A549 (cell line): ENCODE data around the gene PITPNC1. TPM values are rescaled to one million over a fixed set of nuclear protein-coding genes. Genes with fewer than 3 reads are reported as not detected.

Experiments
- ATAC-seq, 2 experiments: fragments of 200-7000 bp in 1 of 2; fragments of >200 bp in 1 of 2; cut with Nextera tagmentation in 1 of 2; cut with Tn5 transposase in 1 of 2; 3 replicates each; pipeline versions ENCODE4 v1.8.0 to v1.9.1; 2018 to 2020; ENCODE audit warnings: mild to moderate bottlenecking in 1 of 2, moderate library complexity in 1 of 2
- CTCF ChIA-PET: fragments of 300-600 bp; sonication (Branson Sonifier 250); formaldehyde crosslinking; extraction: SDS; loops from one replicate; lab custom pipeline; 2021; ENCODE audit warnings: antibody characterized with exemption, inconsistent platforms; lab: Yijun Ruan, JAX
- POLR2A ChIA-PET: fragments of 350-600 bp; formaldehyde crosslinking; extraction: SDS; loops from one replicate; lab custom pipeline; 2021; ENCODE audit warnings: antibody characterized with exemption, inconsistent platforms; lab: Yijun Ruan, JAX
- DNase-seq, 2 experiments: peaks; one replicate each; pipeline versions ENCODE4 v3.0.0 to v3.0.0-alpha.2; 2011 to 2016; ENCODE audit warnings: low read depth in 1 of 2, low spot score in 1 of 2
- FAIRE-seq: peaks from 2 replicates; lab custom pipeline; 2011; peaks lifted over from hg19 to GRCh38; lab: Jason Lieb, UNC
- H3K27ac ChIP-seq, 2 experiments: fragments of >200 bp; sonication (Bioruptor Twin); formaldehyde crosslinking; 3 replicates each; pipeline ENCODE4 v1.5.1; 2016 to 2017
- H3K4me1 ChIP-seq: fragments of >200 bp; sonication (Bioruptor Twin); formaldehyde crosslinking; 3 replicates; pipeline ENCODE4 v1.6.1; 2016
- H3K4me2 ChIP-seq: fragments of >200 bp; sonication (Bioruptor Twin); formaldehyde crosslinking; 3 replicates; pipeline ENCODE4 v1.6.1; 2016
- H3K4me3 ChIP-seq: fragments of >200 bp; sonication (Bioruptor Twin); formaldehyde crosslinking; 3 replicates; pipeline ENCODE4 v1.5.1; 2016
- H3K9me3 ChIP-seq: fragments of >200 bp; sonication (Bioruptor Twin); formaldehyde crosslinking; 3 replicates; pipeline ENCODE4 v1.6.1; 2016
- ATOH8 ChIP-seq: fragments of 250-450 bp; sonication (Bioruptor Pico); IDR thresholded peaks from 2 replicates; pipeline ENCODE4 v1.5.0; 2020; ENCODE audit warnings: low read depth, mild to moderate bottlenecking, moderate library complexity
- BCL3 ChIP-seq: fragments of >200 bp; sonication (Bioruptor Twin); formaldehyde crosslinking; IDR thresholded peaks from 3 replicates; pipeline ENCODE4 v1.6.1; 2016
- CEBPB ChIP-seq, 2 experiments: fragments of >200 bp in 1 of 2; sonication (Bioruptor Twin) in 1 of 2; formaldehyde crosslinking in 1 of 2; IDR thresholded peaks; 2 replicates each; pipeline ENCODE4 v1.6.1; 2012 to 2016
- CHD2 ChIP-seq: fragments of 150-350 bp; IDR thresholded peaks from 2 replicates; pipeline ENCODE4 v1.6.1; 2014; ENCODE audit warnings: low read length; ENCODE audit not compliant: partially characterized antibody
- E2F6 ChIP-seq: IDR thresholded peaks from 2 replicates; pipeline ENCODE4 v1.6.1; 2012; ENCODE audit warnings: low read depth, borderline replicate concordance
- EHF ChIP-seq: fragments of 250-450 bp; sonication (Bioruptor Pico); IDR thresholded peaks from 2 replicates; pipeline ENCODE4 v1.5.0; 2020; ENCODE audit warnings: mild to moderate bottlenecking
- ELK1 ChIP-seq: fragments of 150-350 bp; IDR thresholded peaks from 2 replicates; pipeline ENCODE4 v1.6.1; 2014; ENCODE audit warnings: low read depth, mild to moderate bottlenecking, low read length
- EP300 ChIP-seq, 2 experiments: fragments of >200 bp; sonication (Bioruptor Twin); formaldehyde crosslinking; IDR thresholded peaks; 2 replicates in 1 of 2; 3 replicates in 1 of 2; pipeline ENCODE4 v1.6.1; 2016 to 2017
- ESRRA ChIP-seq: fragments of 150-350 bp; IDR thresholded peaks from 2 replicates; pipeline ENCODE4 v1.6.1; 2014; ENCODE audit warnings: mild to moderate bottlenecking, low read length, borderline replicate concordance
- FOSB ChIP-seq: fragments of 250-450 bp; sonication (Bioruptor Pico); IDR thresholded peaks from 2 replicates; pipeline ENCODE4 v1.5.0; 2020; ENCODE audit warnings: mild to moderate bottlenecking, moderate library complexity
- FOXS1 ChIP-seq: fragments of 250-450 bp; sonication (Bioruptor Pico); IDR thresholded peaks from 2 replicates; pipeline ENCODE4 v1.5.0; 2020; ENCODE audit warnings: mild to moderate bottlenecking, moderate library complexity
- HDAC2 ChIP-seq: fragments of 200-600 bp; sonication (generic); IDR thresholded peaks from 2 replicates; pipeline ENCODE4 v1.6.1; 2016
- HMGXB4 ChIP-seq: fragments of 250-450 bp; sonication (Bioruptor Pico); IDR thresholded peaks from 2 replicates; pipeline ENCODE4 v1.5.0; 2021; ENCODE audit warnings: mild to moderate bottlenecking, moderate library complexity, borderline replicate concordance
- HOXB13 ChIP-seq: fragments of 250-450 bp; sonication (Bioruptor Pico); IDR thresholded peaks from 2 replicates; pipeline ENCODE4 v1.5.0; 2020; ENCODE audit warnings: low read depth, mild to moderate bottlenecking, moderate library complexity
- JUN ChIP-seq, 2 experiments: fragments of >200 bp; sonication (Bioruptor Twin); formaldehyde crosslinking; IDR thresholded peaks; 2 replicates in 1 of 2; 3 replicates in 1 of 2; pipeline ENCODE4 v1.6.1; 2016 to 2017
- MAFK ChIP-seq: fragments of 450-650 bp; IDR thresholded peaks from 2 replicates; pipeline ENCODE4 v1.6.1; 2014; ENCODE audit not compliant: partially characterized antibody
- NFE2L2 ChIP-seq: fragments of 150-350 bp; conservative IDR thresholded peaks from 2 replicates; pipeline ENCODE4 v1.6.1; 2014; ENCODE audit warnings: low read length
- PHF8 ChIP-seq: fragments of 200-600 bp; sonication (generic); IDR thresholded peaks from 2 replicates; pipeline ENCODE4 v1.6.1; 2016; ENCODE audit warnings: low read depth, mild to moderate bottlenecking, antibody characterized with exemption, moderate library complexity, borderline replicate concordance
- POLR2A ChIP-seq: IDR thresholded peaks from 2 replicates; pipeline ENCODE4 v1.6.1; 2012; ENCODE audit warnings: mild to moderate bottlenecking, low read length
- RCOR1 ChIP-seq: fragments of 150-350 bp; IDR thresholded peaks from 2 replicates; pipeline ENCODE4 v1.6.1; 2014; ENCODE audit warnings: antibody characterized with exemption, low read length, low read depth
- SREBF2 ChIP-seq: fragments of 450-650 bp; IDR thresholded peaks from 2 replicates; pipeline ENCODE4 v1.6.1; 2014; ENCODE audit warnings: mild to moderate bottlenecking, moderate library complexity
- TFCP2L1 ChIP-seq: fragments of 250-450 bp; sonication (Bioruptor Pico); IDR thresholded peaks from 2 replicates; pipeline ENCODE4 v1.5.0; 2021; ENCODE audit warnings: mild to moderate bottlenecking
- ZNF302 ChIP-seq: fragments of 250-450 bp; sonication (Bioruptor Pico); IDR thresholded peaks from 2 replicates; pipeline ENCODE4 v1.9.0; 2021; ENCODE audit warnings: inconsistent platforms, mild to moderate bottlenecking, moderate library complexity
- WGBS: methylation state at CpG from one replicate; pipeline ENCODE4 v1.1.6; 2017; ENCODE audit errors: missing lambda C conversion rate; 5-methylcytosine and 5-hydroxymethylcytosine counted together
- polyA plus RNA-seq, 4 experiments: library from polyadenylated mRNA; depleted of rRNA in 3 of 4; stranded (reverse); fragments of >200 nt; fragmentation: RNase III in 1 of 4; extraction: RNeasy Plus Mini Kit Qiagen cat#74134 plus additional on column Dnase treatment in 1 of 4; gene quantifications; 2 replicates in 3 of 4; 3 replicates in 1 of 4; pipeline ENCODE4 v1.2.3, GENCODE V29; 2011 to 2017

The PITPNC1 gene
- polyA plus RNA-seq, 2 of the 4 experiments (the other 2 are of a cell fraction) = 3.7 to 11.2 TPM

GRCh38 chr17:67585077-67585602 is 208.1 kb downstream of the PITPNC1 start:
- TF ChIP-seq CEBPB (IDR thresholded peaks at IDR 0.05) (no peak), CHD2 (no peak)
- H3K9me3 ChIP-seq = no peaks in the 10 kb centered on the region
- H3K4me2 ChIP-seq = no peak overlapping the region
- DNase-seq (no peak), FAIRE-seq (no peak), ATAC-seq (no peak)
- H3K4me1 ChIP-seq = no peaks in the 10 kb centered on the region
- CTCF ChIA-PET = interaction anchor here (0.9 to 2.1 kb wide), 6 partner anchors 10 to 206 kb away, joined by 3 to 7 read pairs (median 6); no protein-coding TSS in a partner anchor
- no peak overlapping the region for H3K27ac ChIP-seq
- POLR2A ChIA-PET = no interaction called here
- WGBS = 91% methylated on average over 4 of the region's 4 CpGs
- no peak overlapping the region for H3K4me3 ChIP-seq

- ATAC-seq (no peak), DNase-seq (no peak), FAIRE-seq (no peak)
- ChIA-PET POLR2A (no interaction called here), CTCF (interaction anchor here (1.2 to 1.8 kb wide), 4 partner anchors 8 to 209 kb away, joined by 4 read pairs; no protein-coding TSS in a partner anchor)
- Histone ChIP-seq H3K4me1 (no peaks in the 10 kb centered on the region), H3K27ac (no peak overlapping the region), H3K4me3 (no peak overlapping the region), H3K9me3 (no peaks in the 10 kb centered on the region), H3K4me2 (no peak overlapping the region)
- 82% methylated on average over 9 of the region's 9 CpGs for WGBS
- TF ChIP-seq SREBF2 = no peak
- TF ChIP-seq POLR2A = no peak
- no peak for TF ChIP-seq BCL3
- TF ChIP-seq MAFK = no peak
- TF ChIP-seq FOSB (CRISPR knock-in tag) = no peak
- TF ChIP-seq CEBPB (IDR thresholded peaks at IDR 0.05) = no peak
These were observed 211.2 kb downstream of the PITPNC1 start for GRCh38 chr17:67588326-67588725.

GRCh38 chr17:67594115-67594880 is 217.2 kb downstream of the PITPNC1 start:
- ATAC-seq (peak; percentile 33 to 50; a peak in 4 of 6 replicates), FAIRE-seq (no peak), DNase-seq (no peak)
- 0 out of 3 replicates have a peak, but pooled peaks cover 4% of the 10 kb centered on the region for H3K4me1 ChIP-seq
- H3K4me2 ChIP-seq = no peak overlapping the region
- WGBS = 43% methylated on average over 7 of the region's 7 CpGs
- no peak overlapping the region for H3K27ac ChIP-seq
- ChIA-PET CTCF (interaction anchor here (0.8 to 2.0 kb wide), 5 partner anchors 13 to 207 kb away, joined by 3 to 5 read pairs (median 3); no protein-coding TSS in a partner anchor), POLR2A (no interaction called here)
- H3K4me3 ChIP-seq = no peak overlapping the region
- TF ChIP-seq HMGXB4 (CRISPR knock-in tag) (no peak), JUN (IDR thresholded peaks at IDR 0.05) (no peak), EHF (CRISPR knock-in tag) (no peak), NFE2L2 (no peak), TFCP2L1 (CRISPR knock-in tag) (no peak), ESRRA (no peak), FOXS1 (CRISPR knock-in tag) (no peak), PHF8 (no peak)
- H3K9me3 ChIP-seq = no peaks in the 10 kb centered on the region

GRCh38 chr17:67600408-67600807 is 223.3 kb downstream of the PITPNC1 start:
- no peak overlapping the region for H3K27ac ChIP-seq
- TF ChIP-seq EP300 (IDR thresholded peaks at IDR 0.05) (no peak), HOXB13 (CRISPR knock-in tag) (no peak), E2F6 (no peak), ATOH8 (CRISPR knock-in tag) (no peak), ELK1 (no peak), PHF8 (no peak), RCOR1 (no peak), ZNF302 (CRISPR knock-in tag) (no peak), HDAC2 (no peak), SREBF2 (no peak)
- TF ChIP-seq, all 56 proteins: peak for 0
- CTCF ChIA-PET = interaction anchor here (0.7 to 3.5 kb wide), 4 partner anchors 125 to 222 kb away, joined by 3 to 18 read pairs (median 4); no protein-coding TSS in a partner anchor
- H3K4me3 ChIP-seq = no peak overlapping the region
- ATAC-seq (no peak), DNase-seq (no peak), FAIRE-seq (no peak)
- 44% methylated on average over 2 of the region's 2 CpGs for WGBS
- H3K9me3 ChIP-seq = no peaks in the 10 kb centered on the region
- POLR2A ChIA-PET = no interaction called here
- H3K4me1 ChIP-seq = no peaks in the 10 kb centered on the region
- H3K4me2 ChIP-seq = no peak overlapping the region
